ENCODE data around the gene LMO7.

The LMO7 gene

DNA sequence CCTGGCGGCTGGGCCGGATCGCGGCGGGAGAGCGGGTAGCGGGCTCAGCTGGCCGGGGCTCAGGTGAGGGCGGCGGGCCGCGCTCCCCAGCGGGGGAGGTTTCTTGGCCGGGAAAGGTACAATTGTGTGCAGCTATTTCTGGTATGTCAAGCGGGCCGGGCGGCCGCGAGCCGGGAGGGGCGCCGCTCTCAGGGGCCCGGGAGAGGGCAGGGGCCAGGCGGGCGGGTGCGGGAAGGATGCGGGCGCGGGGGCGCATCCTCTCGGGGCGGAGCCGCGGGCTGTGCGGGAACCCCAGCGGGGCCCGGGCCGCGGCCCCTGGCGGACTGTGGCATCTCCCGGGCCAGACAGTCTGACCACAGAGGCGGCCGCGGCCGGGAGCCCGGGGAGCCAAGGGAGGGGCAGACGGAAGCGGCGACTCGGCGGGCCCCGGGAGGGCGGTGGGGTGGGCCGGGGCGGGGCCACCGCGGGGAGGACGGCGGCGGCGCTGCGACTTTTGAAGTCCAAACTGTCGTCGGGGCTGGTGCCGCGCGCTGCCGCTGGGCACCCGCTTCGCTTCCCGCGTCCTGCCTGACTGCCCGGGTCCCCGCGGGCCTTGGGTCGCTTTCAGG, at the start of gene LMO7:
TSS of gene LMO7 (plus strand) at position 503 of the 608 bp plus-strand sequence. CDS start 328 bp downstream, outside the sequence.
- DNase-seq (ENCODE audit: low read depth, low spot score): no peak

DNA sequence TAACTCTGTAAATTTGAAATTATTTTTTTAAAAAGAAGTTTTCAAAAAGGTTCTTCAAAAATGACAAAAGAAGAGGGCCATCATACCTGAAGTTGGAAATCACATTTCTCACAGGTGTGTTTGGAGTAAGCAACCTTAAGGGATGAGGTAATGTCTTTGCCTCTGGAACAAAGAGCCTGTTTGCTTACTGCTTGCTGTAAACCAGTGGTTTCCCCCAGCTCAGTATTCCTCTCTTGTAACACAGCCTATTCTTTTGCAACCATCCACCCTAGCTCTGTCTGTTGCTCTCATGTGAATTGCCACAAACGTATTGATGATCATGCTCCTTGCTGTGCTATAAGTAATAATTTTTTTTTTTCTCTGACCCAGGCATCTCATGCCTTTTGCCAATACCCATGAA, 48.5 kb upstream of the LMO7 start:
- no peak for DNase-seq (ENCODE audit: low read depth, low spot score)

DNA sequence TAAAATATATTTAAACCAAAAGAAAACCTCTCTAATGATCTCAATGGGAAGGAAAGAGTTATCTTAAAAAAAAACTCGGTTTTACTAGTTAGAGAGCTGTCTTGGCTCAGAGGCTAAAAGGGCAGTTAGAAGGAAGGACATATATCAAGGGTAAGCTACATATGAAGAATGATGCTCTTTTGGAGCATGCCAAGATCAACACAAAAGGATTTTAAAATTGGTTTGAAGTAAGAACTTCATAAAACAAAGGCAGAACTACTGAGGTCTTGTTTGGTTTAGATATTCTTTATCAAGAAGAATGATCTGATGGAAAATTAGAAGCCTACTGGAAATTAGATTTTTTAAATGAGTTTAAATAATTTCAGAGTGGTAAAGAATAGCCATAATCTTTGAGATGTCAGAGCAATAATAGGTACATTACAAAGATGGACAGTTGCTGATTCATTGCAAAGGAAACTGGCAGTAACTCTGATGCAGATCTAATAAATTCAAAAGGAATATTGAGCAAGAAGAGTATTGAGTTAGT, 39.4 kb upstream of the LMO7 start:
- DNase-seq (ENCODE audit: low read depth, low spot score): no peak

DNA sequence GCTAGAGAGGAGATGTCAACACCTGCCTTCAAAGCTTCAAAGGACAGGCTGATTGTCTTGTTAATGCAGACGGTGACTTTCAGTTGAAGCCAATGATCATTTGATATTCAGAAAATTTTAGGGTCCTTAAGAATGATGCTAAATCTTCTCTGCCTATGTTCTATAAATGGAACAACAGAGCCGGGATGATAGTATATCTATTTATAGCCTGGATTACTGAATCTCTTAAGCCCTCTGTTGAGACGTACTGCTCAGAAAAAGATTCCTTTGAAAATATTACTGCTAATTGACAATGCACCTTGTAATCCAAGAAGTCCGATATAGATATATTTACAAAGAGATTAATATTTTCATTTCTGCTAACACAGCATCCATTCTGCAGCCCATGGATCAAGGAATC, 35.8 kb upstream of the LMO7 start:
- no peak for DNase-seq (ENCODE audit: low read depth, low spot score)

DNA sequence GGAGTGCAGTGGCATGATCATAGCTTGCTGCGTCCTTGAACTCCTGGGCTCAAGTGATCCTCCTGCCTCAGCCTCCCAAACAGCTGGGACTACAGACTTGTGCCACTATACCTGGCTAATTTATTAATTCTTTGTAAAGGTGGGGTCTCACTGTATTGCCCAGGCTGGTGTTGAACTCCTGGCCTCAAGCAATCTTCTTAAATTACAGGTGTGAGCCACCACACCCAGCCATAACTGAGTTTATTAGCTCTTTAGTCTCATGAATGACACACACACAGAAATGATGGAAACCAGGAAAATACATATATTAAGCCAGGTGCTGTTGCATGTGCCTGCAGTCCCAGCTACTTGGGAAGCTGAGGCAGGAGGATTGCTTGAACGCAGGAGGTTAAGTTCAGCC, 33.1 kb upstream of the LMO7 start:
- no peak for DNase-seq (ENCODE audit: low read depth, low spot score)

DNA sequence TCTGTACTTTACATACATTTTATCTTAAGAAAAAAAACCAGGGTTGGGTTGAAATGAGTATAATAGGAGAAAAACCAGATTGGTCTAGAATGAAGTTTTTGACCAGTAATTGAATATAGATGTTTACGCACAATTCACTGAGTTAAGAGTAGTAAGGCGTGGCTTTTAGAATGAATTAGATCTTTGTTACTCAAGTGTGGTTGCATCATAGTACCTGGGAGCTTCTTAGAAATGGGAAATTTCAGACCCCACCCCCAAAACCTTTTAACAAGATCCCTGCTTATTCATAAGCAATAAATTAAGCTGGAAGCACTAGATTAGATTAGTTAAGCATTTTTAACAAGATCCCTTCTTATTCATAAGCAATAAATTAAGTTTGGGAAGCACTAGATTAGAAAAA, 28.7 kb upstream of the LMO7 start:
- no peak for DNase-seq (ENCODE audit: low read depth, low spot score)

DNA sequence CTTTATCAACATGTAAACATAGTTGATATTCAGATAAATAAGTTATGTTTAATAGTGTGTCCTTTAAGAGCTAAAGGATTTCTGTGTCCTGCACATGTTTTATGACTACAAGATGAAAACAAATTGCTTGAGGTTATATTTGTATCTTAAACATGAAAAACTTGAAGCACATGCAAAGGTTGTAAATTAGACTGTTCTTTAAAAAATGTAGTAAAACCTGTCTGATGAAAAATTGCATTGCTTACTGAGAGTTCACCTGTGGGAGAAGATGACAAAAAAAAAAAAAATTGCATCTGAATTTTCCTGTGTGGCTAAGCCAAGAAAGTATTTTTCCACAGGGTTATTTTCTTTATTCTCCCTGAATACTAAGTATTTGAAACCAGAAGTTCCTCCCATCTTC, 25.7 kb upstream of the LMO7 start:
- no peak for DNase-seq (ENCODE audit: low read depth, low spot score)

DNA sequence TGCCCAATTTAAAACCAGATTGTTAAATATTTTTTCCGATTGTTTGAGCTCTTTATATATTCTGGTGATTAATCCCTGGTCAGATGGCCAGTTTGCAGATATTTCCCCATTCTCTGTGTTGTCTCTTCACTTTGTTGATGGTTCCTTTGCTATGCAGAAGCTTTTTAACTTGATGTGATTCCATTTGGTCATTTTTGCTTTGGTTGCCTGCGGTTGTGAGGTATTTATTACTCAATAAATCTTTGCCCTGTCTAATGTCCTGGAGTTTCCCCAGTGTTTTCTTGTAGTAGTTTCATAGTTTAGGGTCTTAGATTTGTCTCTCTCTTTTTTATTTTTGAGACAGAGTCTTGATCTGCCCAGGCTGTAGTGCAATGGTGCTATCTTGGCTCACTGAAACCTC, 23.8 kb upstream of the LMO7 start:
- no peak for DNase-seq (ENCODE audit: low read depth, low spot score)

DNA sequence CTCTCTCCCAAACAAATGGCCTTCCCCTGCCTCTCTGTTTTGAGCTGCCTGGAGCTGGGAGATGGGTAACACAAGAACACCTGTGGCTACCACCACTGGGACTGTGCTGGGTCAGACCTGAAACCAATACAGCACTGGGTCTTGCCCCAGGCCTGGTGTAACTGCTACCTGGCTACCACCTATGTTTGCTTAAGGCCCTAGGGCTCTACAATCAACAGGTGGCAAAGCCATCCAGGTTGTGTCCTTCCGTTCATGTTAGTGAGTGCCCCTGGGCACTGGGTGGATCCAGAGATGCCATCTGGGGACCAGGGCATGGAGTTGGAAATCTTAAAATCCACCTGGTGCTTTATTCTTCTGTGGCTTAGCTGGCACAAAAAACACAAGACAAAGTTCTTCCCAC, 18.9 kb upstream of the LMO7 start:
- DNase-seq (ENCODE audit: low read depth, low spot score): no peak

DNA sequence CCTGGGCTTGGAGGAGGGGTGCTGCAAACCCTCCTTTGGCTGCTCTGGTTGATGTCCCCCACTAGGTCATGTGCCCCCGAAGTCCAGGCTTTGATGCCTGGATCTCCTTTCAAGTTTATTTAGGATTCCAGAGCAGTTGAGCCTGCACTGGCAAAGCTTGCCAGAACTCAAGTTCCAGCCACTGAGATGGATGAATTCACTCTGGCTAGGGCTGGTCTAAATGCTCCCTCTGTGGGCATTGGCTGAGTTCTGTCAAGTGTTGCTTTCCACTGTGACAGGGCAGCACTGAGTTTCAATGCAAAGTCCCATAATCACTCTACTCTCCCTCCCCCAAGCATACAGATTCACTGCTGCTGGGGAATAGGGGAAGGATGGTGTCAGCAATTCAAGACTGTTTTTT, 17.8 kb upstream of the LMO7 start:
- DNase-seq (ENCODE audit: low read depth, low spot score): no peak

DNA sequence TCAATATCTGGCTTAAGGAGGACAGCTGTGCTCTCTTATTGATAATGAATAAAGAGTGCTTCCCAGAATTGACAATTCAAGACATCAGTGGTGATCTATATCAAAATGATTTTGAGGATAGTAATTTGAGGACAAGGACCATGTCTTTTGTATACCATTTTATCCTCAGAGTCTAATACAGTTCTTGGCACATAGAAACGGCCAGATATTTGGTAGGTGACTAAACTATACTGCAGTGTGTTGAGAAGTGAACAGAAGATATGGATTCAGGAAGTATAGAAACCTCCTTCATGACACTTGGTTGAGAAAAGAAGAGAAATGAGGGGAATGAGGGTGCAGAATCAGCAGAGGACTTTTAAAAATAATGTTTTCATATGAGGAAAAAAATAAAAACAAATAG, 16.1 kb upstream of the LMO7 start:
- no peak for DNase-seq (ENCODE audit: low read depth, low spot score)

DNA sequence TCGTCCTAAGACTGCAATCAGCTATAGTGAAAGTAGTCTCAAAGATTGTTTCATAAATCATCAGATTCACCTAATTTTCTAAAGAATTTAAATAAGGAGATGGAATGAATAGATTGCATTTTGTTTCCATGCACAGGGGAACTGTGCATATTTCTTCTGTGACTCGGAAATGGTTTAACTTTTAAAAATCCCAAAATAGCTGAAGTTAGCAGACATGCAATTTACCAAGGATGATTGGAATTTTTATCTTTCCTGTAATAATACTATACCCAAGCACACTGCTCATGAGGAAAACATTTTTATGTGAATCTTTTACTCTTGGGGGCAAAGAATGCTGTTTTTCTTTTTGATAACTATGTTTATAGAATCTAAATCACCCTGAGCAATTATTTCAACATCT, 15.0 kb upstream of the LMO7 start:
- DNase-seq (ENCODE audit: low read depth, low spot score): no peak

DNA sequence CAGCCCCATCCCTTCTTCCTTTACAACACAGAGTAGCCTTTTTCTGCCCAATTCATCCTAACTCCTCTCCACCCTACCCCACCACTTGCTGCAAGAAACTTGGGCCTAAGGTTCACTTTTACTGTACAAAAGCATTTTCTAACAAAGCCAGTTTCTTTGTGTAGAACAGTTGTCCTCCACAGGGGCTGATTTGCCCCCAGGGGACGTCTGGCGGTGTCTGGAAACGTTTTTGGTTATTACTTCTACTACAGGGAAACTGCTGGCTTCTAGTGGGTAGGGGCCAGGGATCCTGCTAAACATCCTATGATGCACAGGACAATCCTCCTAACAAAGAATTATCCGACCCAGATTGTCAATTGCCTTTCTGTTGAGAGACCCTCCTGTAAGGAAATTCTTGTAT, 7.3 kb upstream of the LMO7 start:
- no peak for DNase-seq (ENCODE audit: low read depth, low spot score)

DNA sequence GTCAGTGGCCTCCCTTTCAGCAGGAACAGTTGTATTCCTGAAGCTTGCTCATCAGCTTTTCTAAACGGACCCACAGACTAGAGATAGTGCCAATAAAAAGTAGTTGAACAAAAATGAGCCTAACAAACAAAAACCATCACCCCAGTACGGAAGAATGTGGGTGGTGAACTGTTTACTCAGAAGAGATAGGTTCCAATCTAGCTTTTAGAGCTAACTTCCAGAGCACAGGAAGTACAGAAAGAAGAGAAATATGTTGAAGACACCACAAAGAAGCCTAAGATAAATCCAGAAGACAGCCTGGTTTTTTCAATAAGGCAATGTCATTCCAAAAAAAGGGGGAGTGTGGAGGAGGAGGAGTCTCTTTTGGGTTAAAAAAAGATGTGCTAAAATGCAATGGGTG, 2.8 kb upstream of the LMO7 start:
- no peak for DNase-seq (ENCODE audit: low read depth, low spot score)

DNA sequence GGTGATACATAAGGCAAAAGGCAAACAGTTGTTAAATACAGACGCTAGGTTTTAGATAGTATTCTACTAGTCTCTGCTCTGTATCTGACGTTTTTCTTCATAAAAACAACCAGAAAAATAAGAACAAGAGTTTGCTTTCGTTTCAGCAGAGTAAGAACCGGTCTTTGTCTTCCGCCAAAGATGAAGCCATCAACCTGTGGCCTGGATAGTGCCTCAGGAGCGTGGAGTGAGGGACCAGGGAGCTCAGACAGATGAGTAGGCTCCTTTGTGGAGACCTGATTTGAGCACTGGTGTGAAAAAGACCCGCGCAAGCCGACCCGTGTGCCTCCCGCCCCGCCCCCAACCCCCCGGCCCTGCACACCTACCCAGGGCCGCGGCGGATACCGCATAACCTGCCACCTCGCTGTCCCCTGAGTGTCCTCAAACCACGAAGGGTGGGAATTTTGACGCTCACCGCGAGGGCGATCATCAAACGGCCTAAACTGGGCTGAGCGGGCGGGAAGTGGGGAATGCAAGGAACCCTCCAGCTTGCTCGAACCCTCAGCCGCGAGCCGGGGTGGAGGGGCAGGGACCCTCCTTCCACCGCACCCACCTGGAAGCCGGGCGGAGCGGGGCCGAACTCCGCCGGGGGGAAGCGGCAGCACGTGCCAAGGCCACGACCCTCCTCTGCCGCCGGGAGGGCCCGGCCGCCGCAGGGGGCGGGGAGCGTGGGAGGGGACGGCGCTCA, 866 bp upstream of the LMO7 start:
- no peak for DNase-seq (ENCODE audit: low read depth, low spot score)

DNA sequence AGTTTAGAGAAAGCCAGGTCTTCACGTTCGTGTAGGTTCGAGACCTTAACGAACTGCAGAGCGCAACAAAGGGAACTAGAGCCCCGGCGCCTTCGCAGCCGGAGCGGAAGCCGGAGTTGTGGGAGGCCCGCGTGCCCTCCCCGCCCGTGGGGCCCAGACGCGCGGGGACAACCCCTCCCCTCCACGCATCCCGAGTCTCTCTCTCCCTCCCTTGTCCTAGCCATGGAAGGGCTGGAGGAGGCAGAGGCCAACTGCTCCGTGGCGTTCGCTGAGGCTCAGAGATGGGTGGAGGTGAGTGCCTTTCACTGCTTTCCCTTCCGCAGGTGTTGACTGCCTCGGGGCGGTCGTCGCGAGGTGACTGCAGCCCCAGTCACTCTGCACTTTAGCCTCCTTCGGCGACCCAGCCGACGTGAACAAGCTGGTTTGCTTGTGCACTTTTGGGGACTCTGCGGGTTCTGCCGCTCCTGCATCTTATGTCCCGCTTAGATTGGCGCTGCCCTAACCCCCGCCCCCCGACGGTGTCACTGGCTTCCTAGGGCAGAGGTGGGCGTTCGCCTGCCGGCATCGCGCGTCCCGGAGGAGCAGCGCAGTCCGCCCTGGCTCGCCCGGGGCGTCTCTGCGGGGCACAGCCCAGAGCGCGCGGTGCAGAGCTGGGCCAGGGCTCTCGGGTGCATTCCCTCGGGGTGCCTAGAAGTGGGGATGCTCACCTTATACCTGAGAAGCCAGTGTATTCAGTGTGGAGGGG, 478 bp downstream of the LMO7 start:
- DNase-seq (ENCODE audit: low read depth, low spot score): no peak

DNA sequence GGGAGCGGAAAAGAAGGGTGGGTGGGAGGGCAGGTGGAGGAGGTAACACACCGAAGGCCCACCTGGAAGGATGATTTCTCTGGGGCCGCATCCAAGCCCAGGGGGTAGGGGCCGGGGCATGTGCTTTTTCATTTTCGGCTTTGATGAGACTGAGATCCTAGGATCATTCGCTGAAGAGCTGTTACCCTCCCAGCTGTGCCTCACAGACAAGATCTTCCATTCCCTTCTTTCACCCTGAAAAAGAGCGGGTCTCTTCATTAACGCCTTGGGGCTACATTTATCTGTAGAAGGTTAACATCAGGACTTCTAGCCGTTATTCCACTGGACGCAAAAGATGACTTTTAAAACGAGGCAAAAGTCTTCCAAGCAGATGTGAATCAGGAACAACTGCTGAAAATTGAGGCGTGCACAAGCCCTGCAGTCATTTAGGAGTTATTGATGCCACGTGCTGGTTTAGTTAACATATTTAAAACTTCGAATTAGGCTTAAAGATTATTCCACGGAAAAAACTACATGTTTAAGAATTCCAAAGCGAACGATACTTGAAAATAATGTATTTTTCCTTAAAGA, 1.1 kb downstream of the LMO7 start:
- DNase-seq (ENCODE audit: low read depth, low spot score): no peak

DNA sequence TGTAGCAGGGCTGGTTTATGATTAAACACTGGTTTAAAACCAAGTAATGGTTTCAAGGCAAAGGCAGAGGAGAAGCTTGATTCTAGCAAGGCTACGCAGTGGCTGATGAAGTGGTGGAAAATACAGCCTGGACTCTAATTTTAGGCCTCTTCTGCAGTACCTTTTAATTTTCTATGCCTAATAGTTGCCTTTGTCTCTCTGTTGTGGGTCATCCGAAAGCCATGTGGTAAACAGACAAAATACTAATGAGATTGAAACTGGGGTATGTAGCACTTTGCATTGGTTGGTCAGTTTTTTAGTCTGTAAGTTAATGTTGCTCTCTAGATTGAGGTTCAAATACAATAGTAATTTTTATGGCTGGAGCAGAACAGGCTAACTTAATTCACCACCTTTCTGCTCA, 3.3 kb downstream of the LMO7 start:
- DNase-seq (ENCODE audit: low read depth, low spot score): no peak

DNA sequence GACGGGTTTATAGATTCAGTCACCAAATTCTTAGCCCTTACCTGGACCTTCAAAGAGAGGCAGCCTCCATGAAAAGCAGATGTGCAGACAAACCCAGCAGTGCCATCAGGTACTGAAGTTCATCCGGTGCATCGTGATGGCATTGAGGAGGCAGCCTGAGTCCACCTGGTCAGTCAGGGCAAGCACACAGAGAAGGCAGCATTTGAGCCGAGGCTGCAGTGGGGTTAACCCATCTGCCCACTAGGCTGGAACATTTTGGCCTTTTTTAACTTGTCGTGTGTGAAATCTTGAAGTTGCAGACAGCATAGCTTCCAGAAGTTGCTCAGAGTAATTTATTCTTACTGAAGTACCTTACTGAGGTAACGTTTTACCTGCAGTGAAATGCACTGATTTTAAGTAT, 4.9 kb downstream of the LMO7 start:
- no peak for DNase-seq (ENCODE audit: low read depth, low spot score)

DNA sequence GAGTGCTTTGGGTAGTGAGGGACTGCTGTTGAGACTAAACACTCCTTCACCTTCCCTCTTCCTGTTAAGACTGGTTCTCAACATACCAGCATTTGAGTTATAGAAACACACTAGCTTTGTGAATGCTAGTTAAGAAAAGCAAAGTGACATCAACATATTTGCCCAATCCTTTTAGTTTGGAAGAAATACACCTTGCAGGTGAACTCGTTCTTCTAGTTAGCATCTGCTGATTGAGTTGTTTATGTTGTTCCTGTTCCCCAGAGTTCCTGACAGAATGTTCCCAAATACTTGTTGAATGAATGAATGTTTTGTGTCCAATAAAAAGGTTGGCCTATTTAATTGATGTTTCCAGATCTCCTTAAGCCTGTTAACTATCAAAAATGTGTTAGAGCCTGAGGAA, 7.1 kb downstream of the LMO7 start:
- no peak for DNase-seq (ENCODE audit: low read depth, low spot score)

DNA sequence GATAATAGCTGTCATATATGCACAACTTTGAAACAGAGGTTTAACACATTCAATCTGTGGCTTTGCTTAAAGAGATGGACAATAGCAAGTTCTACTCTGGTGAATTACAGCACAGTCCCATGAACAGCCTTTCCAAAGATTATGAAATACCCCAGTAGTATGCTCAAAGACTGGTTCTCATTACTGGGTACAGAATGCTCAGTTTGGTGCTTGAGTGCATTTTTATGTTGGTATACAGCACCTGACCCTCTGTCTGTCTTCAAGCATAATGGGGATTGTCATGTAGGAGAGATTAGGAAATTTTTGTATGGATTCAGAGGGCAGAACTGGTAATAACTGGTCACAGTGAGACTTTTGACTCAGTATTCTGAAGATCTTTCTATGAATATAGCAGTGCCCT, 7.6 kb downstream of the LMO7 start:
- no peak for DNase-seq (ENCODE audit: low read depth, low spot score)

DNA sequence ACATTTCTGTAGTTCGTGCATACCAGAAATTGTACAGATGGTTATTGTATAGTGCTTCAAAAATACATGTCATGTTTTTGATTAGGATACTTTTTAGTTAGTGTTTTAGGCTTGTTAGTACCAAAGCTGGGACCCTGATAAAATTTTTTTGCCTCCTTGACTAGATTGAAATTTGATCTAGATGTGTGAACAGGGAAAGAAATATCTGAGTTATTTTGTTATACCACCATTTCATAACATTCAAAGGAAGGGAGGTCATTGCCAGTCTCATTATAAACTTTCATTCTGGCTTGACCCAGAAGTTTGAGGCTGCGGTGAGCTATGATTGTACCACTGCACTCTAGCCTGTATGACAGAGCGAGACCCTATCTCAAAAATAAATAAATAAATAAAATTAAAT, 9.0 kb downstream of the LMO7 start:
- DNase-seq (ENCODE audit: low read depth, low spot score): no peak

Data from activated CD4-positive, CD25-positive, alpha-beta regulatory T cell treated with anti-CD3 and anti-CD28 coated beads, Interleukin-2, amount 50 U/mL, for 16 hours (primary cell).